Heart left ventricle (tissue), 16 donors: ENCODE measurements around the gene DIAPH3. TPM values are rescaled to one million over a fixed set of nuclear protein-coding genes. Genes with fewer than 3 reads are reported as not detected.

Experiments used
- ATAC-seq, 4 donors: fragments of 200-7000 bp; cut with Tn5 transposase; one replicate each; pipeline ENCODE4 v1.9.1; 2020 to 2022; ENCODE audit warnings: moderate library complexity in 4 of 4, mild to moderate bottlenecking in 3 of 4, moderate number of reproducible peaks in 1 of 4
- DNase-seq, 5 donors: peaks; one replicate each; pipeline ENCODE4 v3.0.0-alpha.2; 2020
- H3K27ac ChIP-seq, 12 donors: fragments of 200-600 bp; sonication (generic) in 4 of 12; one replicate each; pipeline versions ENCODE4 v1.5.0 to v1.8.0; 2016 to 2022; ENCODE audit warnings: mild to moderate bottlenecking in 2 of 12
- H3K27me3 ChIP-seq, 9 donors: fragments of 200-600 bp; sonication (generic) in 2 of 9; one replicate each; pipeline versions ENCODE4 v1.5.1 to v1.8.0; 2016 to 2022; ENCODE audit warnings: mild to moderate bottlenecking in 3 of 9
- H3K36me3 ChIP-seq, 9 donors: fragments of 200-600 bp; sonication (generic) in 2 of 9; one replicate each; pipeline versions ENCODE4 v1.5.0 to v1.8.0; 2018 to 2022; ENCODE audit warnings: mild to moderate bottlenecking in 2 of 9
- H3K4me1 ChIP-seq, 12 donors: fragments of 200-600 bp; sonication (generic) in 4 of 12; one replicate each; pipeline versions ENCODE4 v1.5.0 to v1.8.0; 2016 to 2022; ENCODE audit warnings: mild to moderate bottlenecking in 3 of 12
- H3K4me3 ChIP-seq, 12 donors: fragments of 200-600 bp; sonication (generic) in 4 of 12; one replicate each; pipeline versions ENCODE4 v1.5.0 to v1.8.0; 2017 to 2022; ENCODE audit warnings: mild to moderate bottlenecking in 9 of 12, moderate library complexity in 4 of 12
- H3K9me3 ChIP-seq, 12 donors: fragments of 200-600 bp; sonication (generic) in 4 of 12; one replicate each; pipeline versions ENCODE4 v1.5.0 to v1.8.0; 2016 to 2022; ENCODE audit warnings: mild to moderate bottlenecking in 1 of 12
- CTCF ChIP-seq, 12 donors: fragments of 200-600 bp; sonication (generic) in 4 of 12; IDR thresholded peaks; one replicate each; pipeline versions ENCODE4 v1.5.0 to v1.8.0; 2018 to 2022; ENCODE audit warnings: antibody characterized with exemption in 12 of 12, mild to moderate bottlenecking in 5 of 12
- POLR2A ChIP-seq, 2 donors: fragments of 450-650 bp; IDR thresholded peaks; one replicate each; pipeline ENCODE4 v1.6.1; 2017; ENCODE audit warnings: antibody characterized with exemption in 2 of 2, mild to moderate bottlenecking in 2 of 2, moderate library complexity in 2 of 2
- WGBS, 4 donors: extraction: QIAGEN DNeasy Blood & Tissue Kit in 2 of 4; methylation state at CpG; one replicate each; pipeline versions ENCODE4 v1.1.5 to v1.1.7; 2013 to 2018; 5-methylcytosine and 5-hydroxymethylcytosine counted together
- intact Hi-C, 10 donors: fragments of 100-400 bp; cut with DNase I; formaldehyde crosslinking; loops; one replicate each; pipeline versions ENCODE4 v1.11.1 to v1.14.2; 2022
- polyA plus RNA-seq, 2 donors: library from polyadenylated mRNA; stranded (reverse); fragments of 200-250 nt; gene quantifications; one replicate each; pipeline ENCODE4 v1.2.3, GENCODE V29; 2013
- total RNA-seq, 9 donors: library from RNA; depleted of rRNA in 2 of 9; stranded (reverse); fragments of >200 nt in 2 of 9; fragmentation: NEBNext Ultra II Directional in 3 of 9; extraction: Animal tissue kit (Norgen Biotek cat#: 25700) in 3 of 9; gene quantifications; one replicate each; pipeline versions ENCODE4 v1.1.0 to v1.2.4, GENCODE V29; 2016 to 2023
- donor health status: ischemic (EF 13 %, LVEDD 7.1; RV severe dilation, severe dysfunction).
- donor health status: healthy with polysubstance abuse.
- donor health status: DM: no; HTN: yes; CAD: no.
- donor health status: DM: no; HTN: no; CAD: no.
- donor health status: ischemic (EF 25% LVEDD 6.9; RV normal size, moderate dysfunction).
- donor health status: ischemic (EF 25% LVEDD 5.7; RV mildly dilated, moderate dysfunction).
- donor health status: healthy.
- donor health status: DM: yes; HTN: yes; CAD: no.
- donor health status: ischemic (EF 35%, LVEDD 5.7; RV mildly dilated, moderate dysfunction).
- donor health status: nonischemic (EF 11% LVEDD 7.7; RV severe dilation, severe dysfunction).
- donor health status: DM: yes; HTN: yes; CAD: no.
- donor health status: PGD.
- donor health status: ischemic (EF 29% LVEDD 5.4; RV normal size, mild dysfunction).
- donor health status: nonischemic (EF 23%, LVEDD 6.1; RV moderate dilation, normal function).

DIAPH3 gene
- total and polyA plus RNA-seq, 11 donors: 0.03 to 3.2 (median 0.19) TPM

- Histone ChIP-seq H3K27ac (no peak overlapping the region), H3K4me3 (no peak overlapping the region), H3K4me1 (no peaks in the 10 kb centered on the region), H3K36me3 (no peaks in the 10 kb centered on the region), H3K27me3 (no peaks in the 10 kb centered on the region), H3K9me3 (no peaks in the 10 kb centered on the region)
- intact Hi-C loops: no loop called here
- DNase-seq (no peak), ATAC-seq (no peak)
- TF ChIP-seq CTCF (IDR thresholded peaks at IDR 0.05) (no peak), POLR2A (IDR thresholded peaks at IDR 0.05) (no peak)
- WGBS, 4 donors: 91 to 98% (median 94%) methylated on average over 1 of the region's 1 CpG
Measured at GRCh38 chr13:59997976-59998375, 165.8 kb downstream of the DIAPH3 start.

- H3K27ac ChIP-seq: no peak overlapping the region
- WGBS, 4 donors: 90 to 95% (median 90%) methylated on average over 6 of the region's 6 CpGs
- no peaks in the 10 kb centered on the region for H3K9me3 ChIP-seq
- no peak for ATAC-seq
- no peaks in the 10 kb centered on the region for H3K36me3 ChIP-seq
- H3K4me1 ChIP-seq: no peaks in the 10 kb centered on the region
- TF ChIP-seq POLR2A (IDR thresholded peaks at IDR 0.05): no peak
- DNase-seq: no peak
- H3K27me3 ChIP-seq: no peaks in the 10 kb centered on the region
- intact Hi-C loops: no loop called here
- no peak overlapping the region for H3K4me3 ChIP-seq
Measured at GRCh38 chr13:59996461-59996980, 167.2 kb downstream of the DIAPH3 start.

- Histone ChIP-seq H3K4me1 (no peaks in the 10 kb centered on the region), H3K27ac (no peak overlapping the region), H3K9me3 (no peaks in the 10 kb centered on the region), H3K27me3 (no peaks in the 10 kb centered on the region), H3K36me3 (no peaks in the 10 kb centered on the region), H3K4me3 (no peak overlapping the region)
- intact Hi-C loops: no loop called here
- ATAC-seq: no peak
- WGBS, 4 donors: 95 to 96% (median 96%) methylated on average over 2 of the region's 2 CpGs
- TF ChIP-seq CTCF (IDR thresholded peaks at IDR 0.05): no peak
- TF ChIP-seq POLR2A (IDR thresholded peaks at IDR 0.05): no peak
- no peak for DNase-seq
Measured at GRCh38 chr13:59991395-59991794, 172.3 kb downstream of the DIAPH3 start.

GRCh38 chr13:59982631-59983382 is 180.9 kb downstream of the DIAPH3 start:
- Histone ChIP-seq H3K4me1 (no peaks in the 10 kb centered on the region), H3K27me3 (no peaks in the 10 kb centered on the region), H3K27ac (no peak overlapping the region), H3K36me3 (no peaks in the 10 kb centered on the region), H3K9me3 (no peaks in the 10 kb centered on the region), H3K4me3 (no peak overlapping the region)
- DNase-seq (no peak), ATAC-seq (no peak)
- WGBS, 4 donors: 80 to 88% (median 86%) methylated on average over 7 of the region's 7 CpGs
- TF ChIP-seq POLR2A (IDR thresholded peaks at IDR 0.05) (no peak), CTCF (IDR thresholded peaks at IDR 0.05) (no peak)
- intact Hi-C loops: no loop called here
